H1 (cell line): ENCODE results near the gene SCRN3. TPM values are rescaled to one million over a fixed set of nuclear protein-coding genes. Genes with fewer than 3 reads are reported as not detected.

Source experiments
- CTCF ChIA-PET: fragments of 300-600 bp; sonication (Branson Sonifier 250); formaldehyde crosslinking; loops from one replicate; lab custom pipeline; 2021; ENCODE audit not compliant: partially characterized antibody; lab: Charles Lee
- POLR2A ChIA-PET: fragments of 300-600 bp; sonication (Branson Sonifier 250); formaldehyde crosslinking; loops from one replicate; lab custom pipeline; 2021; ENCODE audit warnings: inconsistent platforms; ENCODE audit not compliant: partially characterized antibody; lab: Charles Lee
- DNase-seq, 2 experiments: peaks; one replicate each; pipeline versions ENCODE4 v3.0.0 to v3.0.0-alpha.2; 2010 to 2022; ENCODE audit warnings: low spot score in 2 of 2, low read depth in 1 of 2, mixed read lengths in 1 of 2
- FAIRE-seq: peaks from 2 replicates; lab custom pipeline; 2011; peaks lifted over from hg19 to GRCh38; lab: Jason Lieb, UNC
- H2AFZ ChIP-seq: 2 replicates; pipeline ENCODE4 v1.8.1; 2012; ENCODE audit warnings: low read length, inconsistent platforms
- H2AK5ac ChIP-seq: 2 replicates; pipeline ENCODE4 v1.6.1; 2013; ENCODE audit warnings: low read depth, low read length
- H2BK120ac ChIP-seq: replicated peaks from 2 replicates; pipeline ENCODE3; 2013; ENCODE audit warnings: low read depth, low read length, inconsistent platforms
- H2BK12ac ChIP-seq: 2 replicates; pipeline ENCODE4 v1.6.1; 2013; ENCODE audit warnings: low read depth, low read length
- H2BK15ac ChIP-seq: 2 replicates; pipeline ENCODE4 v1.6.1; 2013; ENCODE audit warnings: low read length
- H2BK20ac ChIP-seq: 2 replicates; pipeline ENCODE4 v1.6.1; 2013; ENCODE audit warnings: low read length
- H2BK5ac ChIP-seq: 2 replicates; pipeline ENCODE4 v1.6.1; 2013; ENCODE audit warnings: low read depth, low read length
- H3K14ac ChIP-seq: 2 replicates; pipeline ENCODE4 v1.6.1; 2013; ENCODE audit warnings: inconsistent platforms; ENCODE audit not compliant: insufficient read length
- H3K18ac ChIP-seq: 2 replicates; pipeline ENCODE4 v1.6.1; 2013; ENCODE audit warnings: low read length; ENCODE audit errors: extremely low read depth
- H3K23ac ChIP-seq: 2 replicates; pipeline ENCODE4 v1.6.1; 2013; ENCODE audit warnings: inconsistent platforms; ENCODE audit not compliant: insufficient read length
- H3K23me2 ChIP-seq: 2 replicates; pipeline ENCODE4 v1.6.1; 2013; ENCODE audit warnings: low read depth, low read length
- H3K27ac ChIP-seq: 2 replicates; pipeline ENCODE4 v1.6.1; 2011; ENCODE audit warnings: low read depth, low read length, inconsistent platforms
- H3K27me3 ChIP-seq, 4 experiments: replicated peaks in 1 of 4; 1 replicate in 1 of 4; 2 replicates in 3 of 4; pipeline versions ENCODE4 v1.6.1 to v1.8.1; 2011 to 2013; ENCODE audit warnings: low read length in 3 of 4, mild to moderate bottlenecking in 3 of 4, inconsistent platforms in 2 of 4, mixed read lengths in 2 of 4, moderate library complexity in 1 of 4; ENCODE audit not compliant: control insufficient read depth in 3 of 4, insufficient read depth in 3 of 4; ENCODE audit errors: extremely low read depth in 1 of 4
- H3K36me3 ChIP-seq, 4 experiments: 2 replicates each; pipeline versions ENCODE4 v1.6.1 to v1.8.1; 2011 to 2013; ENCODE audit warnings: mild to moderate bottlenecking in 4 of 4, low read length in 3 of 4, moderate library complexity in 2 of 4, control low read depth in 1 of 4, inconsistent platforms in 1 of 4; ENCODE audit not compliant: insufficient read depth in 4 of 4, control insufficient read depth in 2 of 4
- H3K4ac ChIP-seq: replicated peaks from 2 replicates; pipeline ENCODE3; 2013; ENCODE audit warnings: low read length, low read depth, mixed read lengths, inconsistent platforms; ENCODE audit not compliant: insufficient read length
- H3K4me1 ChIP-seq, 4 experiments: replicated peaks in 1 of 4; 1 replicate in 1 of 4; 2 replicates in 3 of 4; pipeline versions ENCODE4 v1.6.1 to v1.8.1; 2011 to 2013; ENCODE audit warnings: low read length in 3 of 4, inconsistent platforms in 2 of 4, mixed read lengths in 1 of 4; ENCODE audit not compliant: insufficient read depth in 4 of 4, control insufficient read depth in 3 of 4
- H3K4me2 ChIP-seq, 2 experiments: 2 replicates each; pipeline versions ENCODE4 v1.6.1 to v1.8.1; 2011 to 2013; ENCODE audit warnings: low read depth in 2 of 2, low read length in 2 of 2, control low read depth in 1 of 2, inconsistent platforms in 1 of 2, mild to moderate bottlenecking in 1 of 2; ENCODE audit not compliant: insufficient read depth in 1 of 2
- H3K4me3 ChIP-seq, 4 experiments: fragments of 200-600, 300-600 bp in 1 of 4; sonication (generic), shearing (Covaris generic), sonication (Bioruptor Twin) in 1 of 4; 2 replicates each; pipeline versions ENCODE4 v1.5.1 to v1.8.1; 2011 to 2016; ENCODE audit warnings: low read length in 4 of 4, low read depth in 3 of 4, control low read depth in 2 of 4, inconsistent platforms in 2 of 4, mild to moderate bottlenecking in 2 of 4, mixed read lengths in 1 of 4, moderate library complexity in 1 of 4; ENCODE audit not compliant: insufficient read depth in 2 of 4; ENCODE audit errors: extremely low read depth in 1 of 4
- H3K56ac ChIP-seq: replicated peaks from 2 replicates; pipeline ENCODE3; 2013; ENCODE audit warnings: low read depth, mild to moderate bottlenecking, mixed read lengths, low read length, inconsistent platforms; ENCODE audit not compliant: insufficient read length
- H3K79me1 ChIP-seq: 2 replicates; pipeline ENCODE4 v1.6.1; 2013; ENCODE audit warnings: low read depth, low read length, control low read depth
- H3K79me2 ChIP-seq, 2 experiments: 2 replicates each; pipeline versions ENCODE4 v1.6.1 to v1.8.1; 2012 to 2013; ENCODE audit warnings: low read length in 2 of 2, mild to moderate bottlenecking in 2 of 2, inconsistent platforms in 1 of 2; ENCODE audit not compliant: insufficient read depth in 2 of 2, control insufficient read depth in 1 of 2
- H3K9ac ChIP-seq, 4 experiments: replicated peaks in 1 of 4; 1 replicate in 1 of 4; 2 replicates in 3 of 4; pipeline versions ENCODE4 v1.6.1 to v1.8.1; 2011 to 2013; ENCODE audit warnings: low read depth in 3 of 4, low read length in 3 of 4, control low read depth in 2 of 4, mild to moderate bottlenecking in 2 of 4, moderate library complexity in 2 of 4, inconsistent platforms in 1 of 4; ENCODE audit errors: extremely low read depth in 1 of 4
- H3K9me3 ChIP-seq, 2 experiments: 2 replicates each; pipeline versions ENCODE4 v1.6.1 to v1.8.1; 2012 to 2013; ENCODE audit warnings: mild to moderate bottlenecking in 2 of 2, moderate library complexity in 2 of 2, control low read depth in 1 of 2, inconsistent platforms in 1 of 2, low read depth in 1 of 2, low read length in 1 of 2, mixed read lengths in 1 of 2; ENCODE audit not compliant: insufficient read depth in 2 of 2
- H4K20me1 ChIP-seq, 2 experiments: replicated peaks in 1 of 2; 2 replicates each; pipeline versions ENCODE3 to v1.8.1; 2011 to 2013; ENCODE audit warnings: inconsistent platforms in 2 of 2, low read length in 2 of 2, mild to moderate bottlenecking in 1 of 2; ENCODE audit not compliant: insufficient read depth in 2 of 2, control insufficient read depth in 1 of 2
- H4K5ac ChIP-seq: 2 replicates; pipeline ENCODE4 v1.6.1; 2013; ENCODE audit warnings: low read length, low read depth, mixed read lengths, inconsistent platforms; ENCODE audit not compliant: insufficient read length
- H4K8ac ChIP-seq: 2 replicates; pipeline ENCODE4 v1.8.0; 2013; ENCODE audit warnings: mild to moderate bottlenecking, moderate library complexity, low read length, inconsistent platforms; ENCODE audit not compliant: insufficient read depth; ENCODE audit errors: extremely low read depth
- H4K91ac ChIP-seq: replicated peaks from 2 replicates; pipeline ENCODE3; 2013; ENCODE audit warnings: low read length, mixed read lengths, inconsistent platforms; ENCODE audit not compliant: insufficient read length
- CTBP2 ChIP-seq: IDR thresholded peaks from 2 replicates; pipeline ENCODE4 v1.7.0; 2011; ENCODE audit warnings: borderline replicate concordance, mild to moderate bottlenecking, moderate library complexity, mixed read lengths, low read length; ENCODE audit not compliant: insufficient read depth, insufficient read length
- CTCF ChIP-seq, 3 experiments: IDR thresholded peaks; 1 replicate in 2 of 3; 2 replicates in 1 of 3; pipeline versions ENCODE4 v1.5.1 to v1.6.1; 2011; ENCODE audit warnings: low read length in 3 of 3, mild to moderate bottlenecking in 3 of 3, inconsistent platforms in 2 of 3, low read depth in 1 of 3, moderate library complexity in 1 of 3; ENCODE audit not compliant: insufficient read depth in 1 of 3; ENCODE audit errors: control extremely low read depth in 1 of 3
- HDAC6 ChIP-seq: IDR thresholded peaks from one replicate; pipeline ENCODE4 v1.7.1; 2012; ENCODE audit warnings: low read depth, mild to moderate bottlenecking, inconsistent platforms, low read length, moderate library complexity
- MAFK ChIP-seq: IDR thresholded peaks from 2 replicates; pipeline ENCODE4 v1.6.1; 2012; ENCODE audit warnings: low read depth, mild to moderate bottlenecking, improper control_type of control experiment, low read length
- NANOG ChIP-seq: IDR thresholded peaks from 2 replicates; pipeline ENCODE4 v1.6.1; 2011; ENCODE audit warnings: low read length, low read depth, mild to moderate bottlenecking, inconsistent platforms; ENCODE audit not compliant: insufficient read depth, poor library complexity, severe bottlenecking
- RXRA ChIP-seq: IDR thresholded peaks from 2 replicates; pipeline ENCODE4 v1.6.1; 2011; ENCODE audit warnings: low read depth, mild to moderate bottlenecking, low read length, moderate library complexity; ENCODE audit not compliant: insufficient read depth
- SAP30 ChIP-seq: fragments of 300-600 bp; sonication (generic); IDR thresholded peaks from 2 replicates; pipeline ENCODE4 v1.7.1; 2012; ENCODE audit warnings: low read length, moderate library complexity, mild to moderate bottlenecking, inconsistent platforms; ENCODE audit not compliant: insufficient read depth, insufficient replicate concordance
- SIRT6 ChIP-seq: IDR thresholded peaks from one replicate; pipeline ENCODE4 v1.7.1; 2012; ENCODE audit warnings: low read length, inconsistent platforms
- SIX5 ChIP-seq: IDR thresholded peaks from 2 replicates; pipeline ENCODE4 v1.6.1; 2011; ENCODE audit warnings: mild to moderate bottlenecking, low read depth, low read length
- SP1 ChIP-seq: IDR thresholded peaks from 2 replicates; pipeline ENCODE4 v1.6.1; 2011; ENCODE audit warnings: low read depth, low read length
- SP4 ChIP-seq: IDR thresholded peaks from 2 replicates; pipeline ENCODE4 v1.6.1; 2012; ENCODE audit warnings: low read length, inconsistent platforms
- SRF ChIP-seq: IDR thresholded peaks from 2 replicates; pipeline ENCODE4 v1.6.1; 2011; ENCODE audit warnings: mild to moderate bottlenecking, low read depth, low read length, moderate library complexity
- WGBS, 2 experiments: shearing (Covaris generic) in 1 of 2; methylation state at CpG; one replicate each; pipeline versions ENCODE4 v1.1.6 to v1.1.7; 2013 to 2015; ENCODE audit warnings: low lambda C conversion rate in 2 of 2, mixed read lengths in 2 of 2, inconsistent platforms in 1 of 2, low coverage in 1 of 2, missing lambda C conversion rate in 1 of 2; ENCODE audit not compliant: insufficient replicate concordance in 2 of 2, insufficient coverage in 1 of 2, insufficient read length in 1 of 2; ENCODE audit errors: extremely low coverage in 1 of 2, missing lambda C conversion rate in 1 of 2; 5-methylcytosine and 5-hydroxymethylcytosine counted together
- polyA plus RNA-seq, 7 experiments: library from polyadenylated mRNA; depleted of rRNA in 3 of 7; stranded (reverse) in 5 of 7; unstranded in 2 of 7; fragments of >200 nt in 5 of 7; fragments of 200-250 nt in 2 of 7; gene quantifications; 1 replicate in 5 of 7; 2 replicates in 1 of 7; 4 replicates in 1 of 7; pipeline versions ENCODE4 v1.2.1 to v1.2.3, GENCODE V29; 2011 to 2013; ENCODE audit warnings: missing spikeins in 2 of 7, mixed read lengths in 2 of 7
- total RNA-seq: library from RNA; stranded (reverse); fragmentation: NEBNext Ultra II Directional; extraction: Animal tissue kit (Norgen Biotek cat#: 25700); gene quantifications from 2 replicates; pipeline ENCODE4 v1.2.1, GENCODE V29; 2021

SCRN3 gene
- total and polyA plus RNA-seq, 2 of the 8 experiments (the other 6 are each of a cell fraction or from before 2014, with no cell fraction given): 7.4 to 7.8 TPM

- no peak overlapping the region for H2BK5ac ChIP-seq
- no peak overlapping the region for H4K91ac ChIP-seq
- 92% methylated on average over 4 of the region's 4 CpGs; no CpG with 5 or more reads in 1 of the 2 experiments for WGBS, 2 experiments
- no peak for DNase-seq
- no peaks in the 10 kb centered on the region for H3K23me2 ChIP-seq
- no peaks in the 10 kb centered on the region for H3K36me3 ChIP-seq
- H2BK15ac ChIP-seq: no peak overlapping the region
- FAIRE-seq: no peak
- no peak overlapping the region for H2BK120ac ChIP-seq
- H3K18ac ChIP-seq: no peak overlapping the region
- POLR2A ChIA-PET: no interaction called here
- H4K20me1 ChIP-seq: no peaks in the 10 kb centered on the region
- no peak overlapping the region for H4K8ac ChIP-seq
- no peak overlapping the region for H3K14ac ChIP-seq
- no peak overlapping the region for H3K56ac ChIP-seq
- H3K79me2 ChIP-seq: no peaks in the 10 kb centered on the region
- H3K79me1 ChIP-seq: no peaks in the 10 kb centered on the region
- H2BK12ac ChIP-seq: no peak overlapping the region
- H3K4me3 ChIP-seq: no peak overlapping the region
- CTCF ChIA-PET: interaction anchor here (0.6 to 3.8 kb wide), 3 partner anchors 15 to 1429 kb away, joined by 3 to 27 read pairs (median 3); no protein-coding TSS in a partner anchor
- no peak overlapping the region for H3K23ac ChIP-seq
- H2AK5ac ChIP-seq: no peak overlapping the region
- no peak overlapping the region for H3K9ac ChIP-seq
- H3K4me2 ChIP-seq: no peak overlapping the region
- no peaks in the 10 kb centered on the region for H3K27me3 ChIP-seq
- no peak overlapping the region for H3K4ac ChIP-seq
- H4K5ac ChIP-seq: no peak overlapping the region
- H3K9me3 ChIP-seq: no peaks in the 10 kb centered on the region
- H2BK20ac ChIP-seq: no peak overlapping the region
- no peak overlapping the region for H2AFZ ChIP-seq
- H3K27ac ChIP-seq: no peak overlapping the region
- H3K4me1 ChIP-seq: no peaks in the 10 kb centered on the region
- TF ChIP-seq SP1 (no peak), SRF (no peak), NANOG (no peak), CTBP2 (no peak), RXRA (no peak), SAP30 (no peak), HDAC6 (no peak), SIX5 (no peak), SIRT6 (no peak), SP4 (no peak), MAFK (no peak), CTCF (IDR thresholded peaks at IDR 0.05; ENCODE audit: control extremely low read depth in 1 of 3, insufficient read depth in 1 of 3, low read depth in 1 of 3, low read length in 3 of 3) (no peak)
Observed at GRCh38 chr2:174446531-174446930, 51.0 kb downstream of the SCRN3 start.
